Measurements from ENCODE around the gene ADCY2.

The ADCY2 gene

DNA sequence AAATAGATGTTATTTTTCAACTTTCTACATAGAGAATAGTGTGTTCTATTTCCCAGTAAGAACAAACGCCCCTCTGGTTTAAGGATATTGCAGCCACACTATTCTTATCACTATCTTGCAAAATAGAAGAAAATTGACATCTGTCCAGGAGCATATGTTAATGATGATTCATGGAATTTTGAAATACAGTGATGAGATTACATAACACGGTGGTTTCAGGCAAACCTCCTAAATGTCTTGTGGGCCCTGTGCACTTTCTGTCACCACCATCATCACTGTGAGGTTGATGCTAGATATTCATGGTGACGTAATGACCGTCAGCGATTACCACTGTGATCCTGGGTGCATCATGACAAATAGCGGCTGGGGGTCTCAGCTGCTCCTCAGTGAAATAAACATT lies 406.9 kb downstream of the ADCY2 start:
- no peak overlapping the region for H2BK120ac ChIP-seq (ENCODE audit: low read depth, low read length)
- no peak overlapping the region for H2AFZ ChIP-seq (ENCODE audit: low read depth, low read length)
- H3K4me2 ChIP-seq (ENCODE audit: low read length, poor library complexity, severe bottlenecking), result no peak overlapping the region
- no peak for DNase-seq
- H2BK15ac ChIP-seq (ENCODE audit: low read depth, poor library complexity, severe bottlenecking), result no peak overlapping the region
- no peak overlapping the region for H3K9ac ChIP-seq (ENCODE audit: low read length)
- no peaks in the 10 kb centered on the region for H3K79me1 ChIP-seq (replicated peaks; ENCODE audit: low read length, poor library complexity, severe bottlenecking)
- no peak overlapping the region for H3K4ac ChIP-seq (ENCODE audit: low read depth in 1 of 2, low read length in 2 of 2)
- H2BK12ac ChIP-seq (ENCODE audit: low read length in 2 of 2), result no peak overlapping the region
- H3K27me3 ChIP-seq (ENCODE audit: control insufficient read depth in 1 of 2, insufficient read depth in 1 of 2, low read length in 2 of 2), result no peaks in the 10 kb centered on the region
- no peak overlapping the region for H4K91ac ChIP-seq (ENCODE audit: low read length)
- H3K27ac ChIP-seq (ENCODE audit: low read length, poor library complexity, severe bottlenecking), result no peak overlapping the region
- H3K9me3 ChIP-seq (ENCODE audit: control insufficient read depth, low read length), result no peaks in the 10 kb centered on the region
- H3K36me3 ChIP-seq (ENCODE audit: control insufficient read depth in 1 of 2, insufficient read depth in 2 of 2, low read depth in 1 of 2, low read length in 2 of 2), result no peaks in the 10 kb centered on the region
- no peak overlapping the region for H3K14ac ChIP-seq (ENCODE audit: low read length in 2 of 2)
- H2AK5ac ChIP-seq (ENCODE audit: low read length, severe bottlenecking), result no peak overlapping the region
- no peak overlapping the region for H4K8ac ChIP-seq (ENCODE audit: low read length)
- no peaks in the 10 kb centered on the region for H3K4me1 ChIP-seq (ENCODE audit: control insufficient read depth, insufficient read depth, low read depth, low read length)
- H2BK5ac ChIP-seq (ENCODE audit: low read depth, low read length, poor library complexity, severe bottlenecking), result no peak overlapping the region
- no peak overlapping the region for H3K23ac ChIP-seq (ENCODE audit: low read length in 2 of 2)
- WGBS, result 94% methylated on average over 5 of the region's 6 CpGs
- no peak overlapping the region for H3K18ac ChIP-seq (ENCODE audit: low read depth in 1 of 2, low read length in 2 of 2)
- no peak overlapping the region for H3K4me3 ChIP-seq (ENCODE audit: insufficient read depth in 1 of 2, low read depth in 1 of 2, low read length in 2 of 2)

DNA sequence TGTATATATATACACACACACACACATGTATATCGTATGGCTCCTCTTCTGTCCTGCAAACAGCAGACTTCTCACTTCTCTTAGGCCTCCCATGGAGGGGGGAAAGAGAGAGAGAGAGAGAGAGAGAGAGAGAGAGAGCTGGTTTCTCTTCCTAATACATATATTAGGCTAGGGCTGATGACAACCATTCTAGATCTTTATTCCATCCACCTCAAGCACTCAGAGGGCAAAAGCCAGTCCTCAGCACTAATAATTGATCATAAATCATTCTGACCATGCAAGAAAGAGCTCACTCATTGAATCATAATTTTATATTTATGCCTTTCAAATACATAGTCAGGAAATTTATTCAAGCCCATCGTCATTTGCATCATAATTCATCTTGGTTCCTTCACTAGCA lies 408.0 kb downstream of the ADCY2 start:
- no peak overlapping the region for H3K4me3 ChIP-seq (ENCODE audit: insufficient read depth in 1 of 2, low read depth in 1 of 2, low read length in 2 of 2)
- H4K91ac ChIP-seq (ENCODE audit: low read length), result no peak overlapping the region
- no peaks in the 10 kb centered on the region for H3K27me3 ChIP-seq (ENCODE audit: control insufficient read depth in 1 of 2, insufficient read depth in 1 of 2, low read length in 2 of 2)
- no peak for DNase-seq
- H3K9me3 ChIP-seq (ENCODE audit: control insufficient read depth, low read length), result no peaks in the 10 kb centered on the region
- H3K36me3 ChIP-seq (ENCODE audit: control insufficient read depth in 1 of 2, insufficient read depth in 2 of 2, low read depth in 1 of 2, low read length in 2 of 2), result no peaks in the 10 kb centered on the region
- H2BK120ac ChIP-seq (ENCODE audit: low read depth, low read length), result no peak overlapping the region
- H2BK12ac ChIP-seq (ENCODE audit: low read length in 2 of 2), result no peak overlapping the region
- WGBS, result 35% methylated on average over 1 of the region's 2 CpGs
- H3K9ac ChIP-seq (ENCODE audit: low read length), result no peak overlapping the region
- H2BK15ac ChIP-seq (ENCODE audit: low read depth, poor library complexity, severe bottlenecking), result no peak overlapping the region
- H4K8ac ChIP-seq (ENCODE audit: low read length), result no peak overlapping the region
- no peak overlapping the region for H3K23ac ChIP-seq (ENCODE audit: low read length in 2 of 2)
- H3K4ac ChIP-seq (ENCODE audit: low read depth in 1 of 2, low read length in 2 of 2), result no peak overlapping the region
- H3K18ac ChIP-seq (ENCODE audit: low read depth in 1 of 2, low read length in 2 of 2), result no peak overlapping the region
- no peaks in the 10 kb centered on the region for H3K4me1 ChIP-seq (ENCODE audit: control insufficient read depth, insufficient read depth, low read depth, low read length)
- no peak overlapping the region for H2BK5ac ChIP-seq (ENCODE audit: low read depth, low read length, poor library complexity, severe bottlenecking)
- no peak overlapping the region for H3K14ac ChIP-seq (ENCODE audit: low read length in 2 of 2)
- H2AK5ac ChIP-seq (ENCODE audit: low read length, severe bottlenecking), result no peak overlapping the region
- no peak overlapping the region for H3K4me2 ChIP-seq (ENCODE audit: low read length, poor library complexity, severe bottlenecking)
- no peaks in the 10 kb centered on the region for H3K79me1 ChIP-seq (replicated peaks; ENCODE audit: low read length, poor library complexity, severe bottlenecking)
- H2AFZ ChIP-seq (ENCODE audit: low read depth, low read length), result no peak overlapping the region
- no peak overlapping the region for H3K27ac ChIP-seq (ENCODE audit: low read length, poor library complexity, severe bottlenecking)

GRCh38 chr5:7805379-7805778 lies 409.4 kb downstream of the ADCY2 start:
- no peak for DNase-seq
- H3K4ac ChIP-seq (ENCODE audit: low read depth in 1 of 2, low read length in 2 of 2), result no peak overlapping the region
- H2BK12ac ChIP-seq (ENCODE audit: low read length in 2 of 2), result no peak overlapping the region
- no peak overlapping the region for H3K18ac ChIP-seq (ENCODE audit: low read depth in 1 of 2, low read length in 2 of 2)
- WGBS, result 97% methylated on average over 2 of the region's 2 CpGs
- H4K91ac ChIP-seq (ENCODE audit: low read length), result no peak overlapping the region
- H3K14ac ChIP-seq (ENCODE audit: low read length in 2 of 2), result no peak overlapping the region
- H3K36me3 ChIP-seq (ENCODE audit: control insufficient read depth in 1 of 2, insufficient read depth in 2 of 2, low read depth in 1 of 2, low read length in 2 of 2), result no peaks in the 10 kb centered on the region
- no peak overlapping the region for H3K27ac ChIP-seq (ENCODE audit: low read length, poor library complexity, severe bottlenecking)
- no peaks in the 10 kb centered on the region for H3K9me3 ChIP-seq (ENCODE audit: control insufficient read depth, low read length)
- H2AFZ ChIP-seq (ENCODE audit: low read depth, low read length), result no peak overlapping the region
- H3K23ac ChIP-seq (ENCODE audit: low read length in 2 of 2), result no peak overlapping the region
- no peak overlapping the region for H2BK120ac ChIP-seq (ENCODE audit: low read depth, low read length)
- H3K27me3 ChIP-seq (ENCODE audit: control insufficient read depth in 1 of 2, insufficient read depth in 1 of 2, low read length in 2 of 2), result peaks cover 3 to 5% of the 10 kb centered on the region in 2 experiments
- no peak overlapping the region for H3K4me3 ChIP-seq (ENCODE audit: insufficient read depth in 1 of 2, low read depth in 1 of 2, low read length in 2 of 2)
- no peak overlapping the region for H3K9ac ChIP-seq (ENCODE audit: low read length)
- no peak overlapping the region for H3K4me2 ChIP-seq (ENCODE audit: low read length, poor library complexity, severe bottlenecking)
- H2BK15ac ChIP-seq (ENCODE audit: low read depth, poor library complexity, severe bottlenecking), result no peak overlapping the region
- no peak overlapping the region for H4K8ac ChIP-seq (ENCODE audit: low read length)
- no peaks in the 10 kb centered on the region for H3K79me1 ChIP-seq (replicated peaks; ENCODE audit: low read length, poor library complexity, severe bottlenecking)
- H2AK5ac ChIP-seq (ENCODE audit: low read length, severe bottlenecking), result no peak overlapping the region
- H2BK5ac ChIP-seq (ENCODE audit: low read depth, low read length, poor library complexity, severe bottlenecking), result no peak overlapping the region
- no peaks in the 10 kb centered on the region for H3K4me1 ChIP-seq (ENCODE audit: control insufficient read depth, insufficient read depth, low read depth, low read length)

DNA sequence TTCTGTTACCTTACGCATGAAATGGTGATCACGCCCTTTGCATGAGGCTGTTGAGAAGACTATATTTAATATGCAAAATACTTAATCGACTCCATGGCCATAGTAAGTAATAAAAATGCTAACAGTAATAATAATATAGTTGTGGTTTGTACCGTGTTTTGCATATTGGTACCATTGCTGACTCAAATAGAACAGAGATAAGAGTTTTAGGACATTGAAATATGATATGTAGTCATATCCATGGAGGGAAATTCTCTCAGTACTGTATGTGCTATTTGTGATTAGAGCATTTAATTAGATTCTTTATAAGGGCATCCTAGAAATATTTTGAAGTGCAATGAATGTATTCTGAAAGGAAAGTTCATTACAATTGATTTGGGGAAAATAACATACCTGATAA lies 413.1 kb downstream of the ADCY2 start:
- Histone ChIP-seq H2BK120ac (ENCODE audit: low read depth, low read length) (no peak overlapping the region), H3K4ac (ENCODE audit: low read depth in 1 of 2, low read length in 2 of 2) (no peak overlapping the region), H4K91ac (ENCODE audit: low read length) (no peak overlapping the region), H2BK15ac (ENCODE audit: low read depth, poor library complexity, severe bottlenecking) (no peak overlapping the region), H3K4me1 (ENCODE audit: control insufficient read depth, insufficient read depth, low read depth, low read length) (no peaks in the 10 kb centered on the region), H3K18ac (ENCODE audit: low read depth in 1 of 2, low read length in 2 of 2) (no peak overlapping the region), H3K4me2 (ENCODE audit: low read length, poor library complexity, severe bottlenecking) (no peak overlapping the region), H3K23ac (ENCODE audit: low read length in 2 of 2) (no peak overlapping the region), H3K9me3 (ENCODE audit: control insufficient read depth, low read length) (no peaks in the 10 kb centered on the region), H3K9ac (ENCODE audit: low read length) (no peak overlapping the region), H3K27me3 (ENCODE audit: control insufficient read depth in 1 of 2, insufficient read depth in 1 of 2, low read length in 2 of 2) (peaks cover 5 to 21% of the 10 kb centered on the region in 2 experiments), H2AK5ac (ENCODE audit: low read length, severe bottlenecking) (no peak overlapping the region), H2AFZ (ENCODE audit: low read depth, low read length) (no peak overlapping the region), H2BK12ac (ENCODE audit: low read length in 2 of 2) (no peak overlapping the region), H4K8ac (ENCODE audit: low read length) (no peak overlapping the region), H2BK5ac (ENCODE audit: low read depth, low read length, poor library complexity, severe bottlenecking) (no peak overlapping the region), H3K79me1 (replicated peaks; ENCODE audit: low read length, poor library complexity, severe bottlenecking) (no peaks in the 10 kb centered on the region), H3K14ac (ENCODE audit: low read length in 2 of 2) (no peak overlapping the region), H3K27ac (ENCODE audit: low read length, poor library complexity, severe bottlenecking) (no peak overlapping the region), H3K36me3 (ENCODE audit: control insufficient read depth in 1 of 2, insufficient read depth in 2 of 2, low read depth in 1 of 2, low read length in 2 of 2) (no peaks in the 10 kb centered on the region), H3K4me3 (ENCODE audit: insufficient read depth in 1 of 2, low read depth in 1 of 2, low read length in 2 of 2) (no peak overlapping the region)
- 96% methylated on average over 3 of the region's 4 CpGs for WGBS
- no peak for DNase-seq
